Epithelial cell of proximal tubule (primary cell): ENCODE data around the gene AAK1. TPM values are rescaled to one million over a fixed set of nuclear protein-coding genes. Genes with fewer than 3 reads are reported as not detected.

ENCODE experiments used
- DNase-seq: peaks from one replicate; pipeline ENCODE4 v3.0.0-alpha.2; 2011; ENCODE audit warnings: low read depth
- H3K4me3 ChIP-seq: 2 replicates; pipeline ENCODE4 v1.5.1; 2011; ENCODE audit warnings: low read depth, mild to moderate bottlenecking, low read length
- total RNA-seq: library from RNA; depleted of rRNA; stranded (reverse); fragments of >200 nt; gene quantifications from 2 replicates; pipeline ENCODE4 v1.2.3, GENCODE V29; 2015
- TF ChIP-seq, protein P1 (sequence below): conservative IDR thresholded peaks from 2 replicates; pipeline ENCODE4 v1.5.1; 2012; ENCODE audit warnings: low read depth, mild to moderate bottlenecking, low read length

The AAK1 gene
- total RNA-seq, 1 donor from 2014 or later: 32.2 TPM

DNA sequence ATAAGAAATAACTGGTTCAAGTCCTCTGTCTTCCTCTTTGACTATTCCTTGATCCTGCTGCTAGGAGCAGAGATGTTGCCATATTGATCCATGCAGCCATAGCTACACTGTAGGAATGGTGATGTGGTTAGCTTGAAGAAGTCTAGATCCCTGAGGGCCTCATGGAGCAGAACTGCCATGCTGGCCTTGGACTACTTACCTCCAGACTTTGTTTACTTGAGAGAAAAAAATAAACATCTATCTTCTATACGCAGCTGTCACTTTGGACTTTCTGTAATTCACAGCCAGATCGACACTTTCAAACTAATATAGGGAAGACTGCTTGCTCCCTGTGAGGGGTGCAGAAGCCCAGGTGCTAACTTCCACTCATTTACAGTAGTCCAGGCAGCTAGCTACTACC lies 121.8 kb downstream of the AAK1 start:
- no peak for DNase-seq
- TF ChIP-seq, protein P1, sequence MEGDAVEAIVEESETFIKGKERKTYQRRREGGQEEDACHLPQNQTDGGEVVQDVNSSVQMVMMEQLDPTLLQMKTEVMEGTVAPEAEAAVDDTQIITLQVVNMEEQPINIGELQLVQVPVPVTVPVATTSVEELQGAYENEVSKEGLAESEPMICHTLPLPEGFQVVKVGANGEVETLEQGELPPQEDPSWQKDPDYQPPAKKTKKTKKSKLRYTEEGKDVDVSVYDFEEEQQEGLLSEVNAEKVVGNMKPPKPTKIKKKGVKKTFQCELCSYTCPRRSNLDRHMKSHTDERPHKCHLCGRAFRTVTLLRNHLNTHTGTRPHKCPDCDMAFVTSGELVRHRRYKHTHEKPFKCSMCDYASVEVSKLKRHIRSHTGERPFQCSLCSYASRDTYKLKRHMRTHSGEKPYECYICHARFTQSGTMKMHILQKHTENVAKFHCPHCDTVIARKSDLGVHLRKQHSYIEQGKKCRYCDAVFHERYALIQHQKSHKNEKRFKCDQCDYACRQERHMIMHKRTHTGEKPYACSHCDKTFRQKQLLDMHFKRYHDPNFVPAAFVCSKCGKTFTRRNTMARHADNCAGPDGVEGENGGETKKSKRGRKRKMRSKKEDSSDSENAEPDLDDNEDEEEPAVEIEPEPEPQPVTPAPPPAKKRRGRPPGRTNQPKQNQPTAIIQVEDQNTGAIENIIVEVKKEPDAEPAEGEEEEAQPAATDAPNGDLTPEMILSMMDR: no peak
- H3K4me3 ChIP-seq: no peak overlapping the region

- no peak for DNase-seq
- H3K4me3 ChIP-seq: no peak overlapping the region
- TF ChIP-seq, protein P1: no peak
Measured at GRCh38 chr2:69518841-69519240, 124.7 kb downstream of the AAK1 start.

- H3K4me3 ChIP-seq: no peak overlapping the region
- TF ChIP-seq, protein P1: no peak
- no peak for DNase-seq
Measured at GRCh38 chr2:69517410-69517809, 126.1 kb downstream of the AAK1 start.

GRCh38 chr2:69514819-69515218 lies 128.7 kb downstream of the AAK1 start:
- DNase-seq: no peak
- no peak overlapping the region for H3K4me3 ChIP-seq
- TF ChIP-seq, protein P1: no peak

DNA sequence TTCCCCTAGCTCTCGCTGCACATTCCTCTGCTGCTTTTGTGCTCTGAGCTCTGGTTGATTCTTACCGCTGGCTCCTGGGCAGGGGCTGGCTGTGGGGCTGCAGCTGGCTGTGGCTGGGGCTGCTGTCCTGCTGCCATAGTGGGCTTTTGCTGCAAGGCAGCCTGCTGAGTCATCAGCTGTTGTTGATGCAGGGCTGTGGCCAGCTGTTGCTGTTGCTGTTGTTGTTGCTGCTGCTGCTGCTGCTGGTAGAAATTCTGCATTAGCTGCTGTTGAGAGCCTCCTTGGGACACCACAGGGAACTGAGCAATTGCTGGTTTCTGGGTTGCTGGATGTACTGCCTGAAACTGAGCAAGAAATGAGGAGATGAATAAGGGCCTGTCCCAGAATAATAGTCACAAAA lies 129.1 kb downstream of the AAK1 start:
- DNase-seq: no peak
- H3K4me3 ChIP-seq: no peak overlapping the region
- TF ChIP-seq, protein P1: no peak

DNA sequence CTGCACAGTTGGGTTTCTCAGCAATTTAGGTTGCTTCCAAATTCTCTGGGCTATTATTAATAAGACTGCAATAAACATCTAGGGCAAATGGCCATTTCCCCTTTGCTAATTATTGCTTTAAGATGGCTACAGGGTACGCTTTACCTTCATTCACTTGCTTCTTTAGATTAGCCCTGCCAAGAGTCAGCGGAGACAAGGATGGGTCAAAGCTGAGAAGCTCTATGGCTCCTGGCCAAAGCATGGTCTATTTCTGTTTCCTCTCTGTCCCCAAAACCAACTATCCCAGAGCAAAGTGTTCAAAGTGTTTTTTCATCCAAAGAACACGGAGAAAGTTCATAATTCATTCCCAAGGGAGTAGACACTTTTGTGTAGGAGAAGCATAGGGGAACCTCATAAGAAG lies 131.1 kb downstream of the AAK1 start:
- TF ChIP-seq, protein P1: no peak
- DNase-seq: no peak
- no peak overlapping the region for H3K4me3 ChIP-seq

GRCh38 chr2:69510204-69510603 lies 133.3 kb downstream of the AAK1 start:
- DNase-seq: no peak
- TF ChIP-seq, protein P1: no peak
- no peak overlapping the region for H3K4me3 ChIP-seq
